ENCODE results near the gene STARD5.

Gene STARD5

DNA sequence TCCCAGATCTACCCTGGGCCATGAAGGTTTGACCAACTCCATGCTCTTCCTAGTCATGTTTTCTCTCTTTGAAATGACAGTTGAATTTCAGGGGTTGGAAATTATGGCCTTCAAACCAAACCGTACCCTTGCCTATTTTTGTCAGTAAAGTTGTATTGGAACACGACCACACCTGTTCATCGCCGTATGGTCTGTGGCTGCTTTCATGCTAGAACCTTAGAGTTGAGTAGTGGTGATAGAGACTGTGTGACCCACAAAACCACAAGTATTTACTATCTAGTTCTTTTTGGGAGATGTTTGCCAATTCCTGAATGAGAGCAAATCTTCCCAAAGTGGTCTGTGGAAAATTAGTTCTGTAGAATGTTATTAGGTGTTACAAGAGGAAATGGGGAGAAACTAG, 24.0 kb upstream of the STARD5 start:
- no peak for DNase-seq (ENCODE audit: insufficient read length, low spot score)
- FAIRE-seq = no peak
- TF ChIP-seq, protein P1, sequence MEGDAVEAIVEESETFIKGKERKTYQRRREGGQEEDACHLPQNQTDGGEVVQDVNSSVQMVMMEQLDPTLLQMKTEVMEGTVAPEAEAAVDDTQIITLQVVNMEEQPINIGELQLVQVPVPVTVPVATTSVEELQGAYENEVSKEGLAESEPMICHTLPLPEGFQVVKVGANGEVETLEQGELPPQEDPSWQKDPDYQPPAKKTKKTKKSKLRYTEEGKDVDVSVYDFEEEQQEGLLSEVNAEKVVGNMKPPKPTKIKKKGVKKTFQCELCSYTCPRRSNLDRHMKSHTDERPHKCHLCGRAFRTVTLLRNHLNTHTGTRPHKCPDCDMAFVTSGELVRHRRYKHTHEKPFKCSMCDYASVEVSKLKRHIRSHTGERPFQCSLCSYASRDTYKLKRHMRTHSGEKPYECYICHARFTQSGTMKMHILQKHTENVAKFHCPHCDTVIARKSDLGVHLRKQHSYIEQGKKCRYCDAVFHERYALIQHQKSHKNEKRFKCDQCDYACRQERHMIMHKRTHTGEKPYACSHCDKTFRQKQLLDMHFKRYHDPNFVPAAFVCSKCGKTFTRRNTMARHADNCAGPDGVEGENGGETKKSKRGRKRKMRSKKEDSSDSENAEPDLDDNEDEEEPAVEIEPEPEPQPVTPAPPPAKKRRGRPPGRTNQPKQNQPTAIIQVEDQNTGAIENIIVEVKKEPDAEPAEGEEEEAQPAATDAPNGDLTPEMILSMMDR (IDR thresholded peaks at IDR 0.05; ENCODE audit: insufficient read depth, missing control alignments) = no peak

DNA sequence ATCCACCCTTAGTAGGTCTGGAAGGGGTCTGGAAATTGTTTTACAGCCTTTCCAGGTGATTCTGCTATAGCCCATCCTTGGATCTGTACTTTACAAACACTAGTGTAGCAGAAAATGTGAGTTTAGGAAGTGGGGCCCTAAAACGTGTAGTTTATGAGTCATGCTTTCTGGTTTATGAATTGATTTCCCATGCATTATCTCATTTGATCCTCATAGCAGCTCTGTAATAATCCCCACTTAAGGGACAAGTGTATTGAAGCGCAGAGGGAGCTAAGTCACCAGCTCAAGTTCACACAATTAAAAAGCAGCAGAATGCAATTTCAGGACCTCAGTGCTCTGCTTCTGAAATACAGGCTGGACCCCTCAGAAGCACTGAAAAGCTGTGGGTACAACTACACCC, 22.7 kb upstream of the STARD5 start:
- FAIRE-seq (no peak), DNase-seq (ENCODE audit: insufficient read length, low spot score) (no peak)
- TF ChIP-seq, protein P1 (IDR thresholded peaks at IDR 0.05; ENCODE audit: insufficient read depth, missing control alignments) = no peak

DNA sequence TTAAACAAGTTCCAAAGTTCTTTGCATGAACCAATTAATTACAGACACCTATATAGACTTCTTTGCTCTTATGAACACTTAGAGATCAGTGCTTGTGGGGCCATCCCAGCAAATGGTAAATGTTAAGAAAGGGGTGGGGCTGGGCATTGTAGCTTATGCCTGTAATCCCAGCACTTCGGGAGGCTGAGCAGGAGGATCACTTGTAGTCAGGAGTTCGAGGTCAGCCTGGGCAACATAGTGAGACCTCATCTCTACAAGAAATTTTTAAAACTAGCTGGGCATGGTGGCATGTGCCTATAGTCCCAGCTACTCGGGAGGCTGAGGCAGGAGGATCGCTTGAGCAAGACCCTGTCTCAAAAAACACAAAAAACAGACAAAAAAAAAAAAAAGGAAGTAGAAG, 19.4 kb upstream of the STARD5 start:
- FAIRE-seq (no peak), DNase-seq (ENCODE audit: insufficient read length, low spot score) (no peak)
- TF ChIP-seq, protein P1 (IDR thresholded peaks at IDR 0.05; ENCODE audit: insufficient read depth, missing control alignments) = no peak

DNA sequence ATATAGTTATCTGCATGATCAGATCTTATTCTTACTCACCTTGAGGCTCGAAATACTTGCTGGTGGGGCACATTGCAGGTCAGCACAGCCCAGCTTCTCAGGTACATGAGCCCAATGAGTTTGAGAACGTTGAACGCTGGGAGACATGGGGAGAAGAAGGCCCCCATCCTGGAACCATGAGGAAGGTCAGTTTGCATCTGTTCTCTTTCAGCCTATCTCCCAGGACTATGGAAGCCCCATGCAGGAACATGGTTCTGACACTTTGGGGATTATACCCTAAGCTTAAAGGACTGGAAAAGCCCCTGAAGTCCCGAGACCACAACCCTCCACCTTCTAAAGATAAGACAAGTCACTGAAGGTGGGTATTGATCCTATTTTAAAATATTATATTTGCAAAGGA, 17.4 kb upstream of the STARD5 start:
- TF ChIP-seq, protein P1 (IDR thresholded peaks at IDR 0.05; ENCODE audit: insufficient read depth, missing control alignments) = no peak
- DNase-seq (ENCODE audit: insufficient read length, low spot score) (no peak), FAIRE-seq (no peak)

DNA sequence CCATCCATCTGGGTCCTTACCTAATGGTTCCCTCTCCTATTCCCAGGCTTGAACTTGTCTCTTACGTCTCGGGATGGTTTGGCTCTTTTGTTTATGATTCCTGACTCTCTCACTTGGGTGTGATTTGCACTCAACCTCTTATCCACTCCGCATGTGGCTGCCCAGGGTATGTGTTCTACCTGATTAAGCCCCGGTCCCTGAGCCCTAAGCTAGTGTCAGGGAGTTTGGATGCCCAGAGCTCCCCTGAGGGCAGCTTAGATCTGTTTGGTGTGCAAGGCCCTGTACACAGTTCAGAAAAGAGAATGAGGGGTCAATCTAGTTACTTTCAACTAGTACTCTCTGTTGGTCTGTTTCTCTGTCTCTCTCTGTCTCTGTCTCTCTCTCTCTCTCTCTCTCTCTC, 15.9 kb upstream of the STARD5 start:
- no peak for FAIRE-seq
- DNase-seq (ENCODE audit: insufficient read length, low spot score) = no peak
- TF ChIP-seq, protein P1 (IDR thresholded peaks at IDR 0.05; ENCODE audit: insufficient read depth, missing control alignments) = no peak

DNA sequence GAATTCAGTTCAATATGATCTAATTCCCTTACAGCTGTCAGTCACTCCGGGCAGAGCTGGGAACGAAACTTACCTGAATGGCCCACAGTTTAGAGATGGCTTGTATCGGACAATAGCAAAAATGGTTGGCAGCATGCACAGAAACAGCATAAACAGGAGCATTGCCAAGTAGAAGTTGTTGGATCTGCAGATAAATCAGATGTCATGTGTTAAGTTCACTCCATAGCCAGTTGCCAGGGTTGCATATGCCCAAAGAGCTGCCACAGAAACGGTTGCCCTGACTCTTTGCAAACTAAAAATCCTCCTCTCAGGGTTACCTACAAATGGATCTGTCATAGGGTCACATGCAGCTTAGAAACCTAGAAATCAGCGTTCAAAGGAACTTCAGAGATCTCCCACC, 15.4 kb upstream of the STARD5 start:
- FAIRE-seq = no peak
- TF ChIP-seq, protein P1 (IDR thresholded peaks at IDR 0.05; ENCODE audit: insufficient read depth, missing control alignments) = no peak

DNA sequence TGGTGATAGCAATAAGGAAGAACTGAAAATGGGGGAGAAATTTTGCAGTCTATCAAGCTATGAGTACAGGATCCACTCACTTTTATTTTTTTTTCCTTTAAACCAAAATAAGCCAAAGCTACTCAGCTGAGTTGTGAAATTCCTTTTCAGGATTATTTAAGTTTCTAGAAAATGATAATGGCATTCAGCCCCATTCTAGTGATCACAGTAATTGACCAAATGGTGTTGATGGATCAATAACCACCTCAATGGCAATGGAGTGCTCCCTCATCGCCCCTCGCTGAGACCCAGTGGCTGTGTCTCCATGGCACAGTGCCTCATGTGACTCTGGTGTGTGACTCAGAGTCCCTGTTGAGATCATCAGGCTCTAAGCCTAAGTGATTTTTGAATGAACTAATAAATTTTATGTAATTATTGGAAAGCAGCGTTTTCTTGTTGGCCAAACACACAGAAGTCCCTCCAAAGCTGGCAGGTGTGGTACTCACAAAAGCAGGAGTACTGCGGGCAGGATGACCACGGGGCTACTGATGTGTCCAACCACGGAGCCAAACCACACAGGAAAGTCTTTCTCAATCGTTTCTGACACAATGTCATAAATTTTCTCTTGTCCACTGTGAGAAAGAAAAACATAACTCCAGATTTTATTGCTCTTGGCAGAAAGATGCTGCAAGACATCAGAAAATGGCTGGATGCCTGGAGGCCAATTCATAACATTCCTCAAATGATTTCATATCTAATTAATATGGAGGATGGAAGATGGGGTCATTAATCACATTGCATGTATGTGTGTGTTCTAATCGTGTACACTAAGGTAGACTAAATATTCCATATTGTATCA, 14.4 kb upstream of the STARD5 start:
- TF ChIP-seq, protein P1 (IDR thresholded peaks at IDR 0.05; ENCODE audit: insufficient read depth, missing control alignments) = no peak
- DNase-seq (ENCODE audit: insufficient read length, low spot score) (no peak), FAIRE-seq (no peak)

More for the DNA sequence above, 15.4 kb upstream of the STARD5 start:
- no peak for DNase-seq (ENCODE audit: insufficient read length, low spot score)

Data from D721Med (cell line).